CD4-positive, alpha-beta T cell treated with Interleukin-15 for 1 hour (primary cell): ENCODE data around the gene GLOD5.

Source experiments
- DNase-seq: peaks from one replicate; pipeline ENCODE4 v3.0.0-alpha.2; 2020

The GLOD5 gene

GRCh38 chrX:48754238-48754637, 7.3 kb upstream of the GLOD5 start:
- no peak for DNase-seq

GRCh38 chrX:48769230-48769629, 7.7 kb downstream of the GLOD5 start:
- DNase-seq: no peak

DNA sequence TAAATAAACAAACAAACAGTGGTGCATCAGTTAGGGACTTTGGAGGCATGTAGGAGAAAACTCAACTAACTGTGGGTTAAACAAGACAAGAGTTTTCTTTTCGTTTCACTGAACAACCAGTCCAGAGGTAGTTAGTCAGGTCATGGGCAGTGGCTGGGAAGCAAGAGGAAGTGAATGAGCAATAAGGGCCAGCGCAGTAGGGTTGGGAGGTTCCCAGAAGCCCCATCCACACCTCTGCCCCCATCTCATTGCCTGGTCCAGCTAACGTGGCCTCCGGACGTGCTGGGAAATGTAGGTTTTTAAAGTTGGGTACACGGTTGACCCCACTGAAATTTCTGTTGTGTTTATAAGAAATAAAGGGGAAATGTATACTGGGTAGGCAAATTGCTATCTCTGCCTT, 8.7 kb downstream of the GLOD5 start:
- DNase-seq: no peak

DNA sequence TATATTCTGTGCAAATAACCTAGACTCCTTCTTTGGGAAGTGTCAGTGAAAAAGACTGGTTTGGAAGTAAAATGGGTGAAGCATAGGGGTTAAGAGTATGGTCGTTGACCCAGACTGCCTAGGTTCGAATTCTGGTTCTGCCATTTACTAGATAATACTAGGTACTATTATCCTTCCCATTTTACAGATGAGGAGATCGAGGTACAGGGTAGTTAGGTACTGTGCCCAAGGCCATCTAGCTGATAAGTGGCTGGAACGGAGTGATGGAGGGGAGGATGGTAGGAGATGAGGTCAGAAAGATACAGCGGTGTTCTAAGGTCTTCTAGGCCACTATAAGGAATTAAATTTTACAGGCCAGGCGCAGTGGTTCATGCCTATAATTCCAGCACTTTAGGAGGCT, 11.1 kb downstream of the GLOD5 start:
- DNase-seq: no peak

- DNase-seq: no peak
Measured at GRCh38 chrX:48776818-48777439, 15.4 kb downstream of the GLOD5 start.

DNA sequence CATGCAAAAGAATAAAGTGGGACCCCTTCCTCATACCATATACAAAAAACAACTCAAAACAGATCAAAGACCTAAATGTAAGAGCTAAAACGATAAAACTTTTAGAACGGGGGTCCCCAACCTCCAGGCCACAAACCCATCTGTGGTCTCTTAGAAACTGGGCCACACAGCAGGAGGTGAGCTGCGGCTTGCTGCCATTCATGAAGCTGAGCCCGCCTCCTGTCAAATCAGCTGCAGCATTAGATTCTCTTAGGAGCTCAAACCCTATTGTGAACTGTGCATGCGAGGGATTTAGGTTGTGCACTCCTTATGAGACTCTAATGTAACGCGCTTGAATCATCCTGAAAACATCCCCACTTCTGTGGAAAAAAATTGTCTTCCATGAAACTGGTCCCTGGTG, 17.9 kb downstream of the GLOD5 start:
- no peak for DNase-seq

DNA sequence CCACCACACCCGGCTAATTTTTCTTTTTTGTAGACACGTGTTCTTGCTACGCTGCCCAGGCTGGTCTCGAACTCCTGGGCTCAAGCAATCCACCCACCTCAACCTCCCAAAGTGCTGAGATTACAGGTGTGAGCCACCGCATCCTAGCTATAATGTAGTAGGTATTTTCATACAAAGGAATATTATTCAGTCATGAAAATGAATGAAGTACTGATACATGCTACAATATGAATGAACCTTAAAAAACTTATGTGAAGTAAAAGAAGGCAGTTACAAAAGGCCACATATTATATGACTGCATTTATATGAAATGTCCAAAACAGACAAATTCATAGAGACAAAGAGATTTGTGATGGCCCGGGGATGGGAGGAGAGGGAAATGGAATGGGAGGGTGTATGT, 20.2 kb downstream of the GLOD5 start:
- no peak for DNase-seq

GRCh38 chrX:48782216-48782615, 20.7 kb downstream of the GLOD5 start:
- no peak for DNase-seq

DNA sequence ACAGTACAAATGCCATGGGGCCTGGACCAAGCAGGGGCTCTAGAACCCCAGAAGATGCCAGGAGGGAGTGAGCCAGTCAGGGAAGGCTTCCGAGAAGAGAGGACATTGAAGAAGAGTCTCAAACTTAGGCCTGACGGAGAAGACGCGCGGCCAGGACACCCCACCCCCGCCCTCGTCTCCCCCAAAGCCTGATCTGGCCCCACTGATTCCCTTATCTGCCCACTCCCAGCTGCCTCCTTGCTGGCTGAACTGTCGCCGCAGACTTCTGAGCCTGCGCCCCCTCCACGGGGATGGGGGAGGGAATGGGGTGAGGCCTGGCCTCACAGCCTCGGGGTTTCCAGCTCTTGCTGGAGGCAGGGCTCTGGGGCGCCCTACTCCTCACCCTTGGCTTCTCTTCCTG, 21.2 kb downstream of the GLOD5 start:
- no peak for DNase-seq

GRCh38 chrX:48784726-48785125, 23.2 kb downstream of the GLOD5 start:
- DNase-seq: no peak

GRCh38 chrX:48785186-48785539, 23.6 kb downstream of the GLOD5 start:
- no peak for DNase-seq

- no peak for DNase-seq
Measured at GRCh38 chrX:48785540-48786214, 24.1 kb downstream of the GLOD5 start.

DNA sequence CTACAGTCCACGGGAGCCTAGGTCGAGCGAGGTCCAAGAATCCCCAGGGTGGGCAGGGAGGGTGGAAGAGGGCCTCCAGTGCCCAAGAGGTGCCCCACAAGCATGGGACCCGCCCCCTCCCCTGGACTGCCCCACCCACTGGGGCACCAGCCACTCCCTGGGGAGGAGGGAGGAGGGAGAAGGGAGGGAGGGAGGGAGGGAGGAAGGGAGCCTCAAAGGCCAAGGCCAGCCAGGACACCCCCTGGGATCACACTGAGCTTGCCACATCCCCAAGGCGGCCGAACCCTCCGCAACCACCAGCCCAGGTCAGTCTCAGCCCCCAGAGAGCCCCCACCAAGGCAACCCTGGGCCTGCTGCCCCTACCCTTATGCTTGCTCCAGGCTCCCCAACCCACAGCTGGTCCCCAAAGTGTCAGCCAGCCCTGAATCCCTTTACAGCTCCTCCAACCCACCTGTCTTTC, 24.8 kb downstream of the GLOD5 start, which contains the start of gene GATA1:
Gene GATA1, plus strand, starts transcription at position 250 of the 460 bp plus-strand sequence. CDS start 4,520 bp downstream, outside the sequence.
- no peak for DNase-seq

DNA sequence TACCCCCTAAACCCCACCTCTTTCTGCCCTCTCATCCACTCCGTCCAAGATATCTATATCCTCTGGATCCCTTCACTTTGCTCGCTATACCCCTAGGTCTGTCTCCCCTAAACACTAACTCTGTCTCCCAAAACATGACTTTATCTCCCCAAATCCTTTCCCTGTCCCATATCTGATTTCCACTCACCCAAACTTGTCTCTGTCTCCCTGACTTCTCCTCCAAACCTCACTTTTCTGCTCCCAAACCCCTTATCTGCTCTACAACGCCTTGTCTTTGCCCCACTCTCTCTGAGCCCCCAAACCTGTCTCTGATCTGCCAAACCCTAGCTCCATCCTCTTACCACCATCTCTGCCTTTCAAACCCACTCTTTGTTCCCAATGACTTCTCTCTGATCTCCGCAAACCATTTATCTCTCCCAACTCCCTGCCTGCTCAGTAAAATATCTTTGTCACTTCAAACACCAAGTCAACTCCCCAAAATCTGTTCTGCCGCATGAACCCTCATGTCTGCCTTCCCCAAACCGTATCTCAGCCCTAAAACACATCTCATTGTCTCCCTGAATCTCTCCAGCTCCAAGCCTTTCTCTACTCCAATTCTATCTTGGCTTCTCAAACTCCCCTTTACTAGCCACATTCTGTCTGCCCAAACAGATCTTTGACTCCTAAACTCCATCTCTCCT, 25.4 kb downstream of the GLOD5 start:
- DNase-seq: no peak

DNA sequence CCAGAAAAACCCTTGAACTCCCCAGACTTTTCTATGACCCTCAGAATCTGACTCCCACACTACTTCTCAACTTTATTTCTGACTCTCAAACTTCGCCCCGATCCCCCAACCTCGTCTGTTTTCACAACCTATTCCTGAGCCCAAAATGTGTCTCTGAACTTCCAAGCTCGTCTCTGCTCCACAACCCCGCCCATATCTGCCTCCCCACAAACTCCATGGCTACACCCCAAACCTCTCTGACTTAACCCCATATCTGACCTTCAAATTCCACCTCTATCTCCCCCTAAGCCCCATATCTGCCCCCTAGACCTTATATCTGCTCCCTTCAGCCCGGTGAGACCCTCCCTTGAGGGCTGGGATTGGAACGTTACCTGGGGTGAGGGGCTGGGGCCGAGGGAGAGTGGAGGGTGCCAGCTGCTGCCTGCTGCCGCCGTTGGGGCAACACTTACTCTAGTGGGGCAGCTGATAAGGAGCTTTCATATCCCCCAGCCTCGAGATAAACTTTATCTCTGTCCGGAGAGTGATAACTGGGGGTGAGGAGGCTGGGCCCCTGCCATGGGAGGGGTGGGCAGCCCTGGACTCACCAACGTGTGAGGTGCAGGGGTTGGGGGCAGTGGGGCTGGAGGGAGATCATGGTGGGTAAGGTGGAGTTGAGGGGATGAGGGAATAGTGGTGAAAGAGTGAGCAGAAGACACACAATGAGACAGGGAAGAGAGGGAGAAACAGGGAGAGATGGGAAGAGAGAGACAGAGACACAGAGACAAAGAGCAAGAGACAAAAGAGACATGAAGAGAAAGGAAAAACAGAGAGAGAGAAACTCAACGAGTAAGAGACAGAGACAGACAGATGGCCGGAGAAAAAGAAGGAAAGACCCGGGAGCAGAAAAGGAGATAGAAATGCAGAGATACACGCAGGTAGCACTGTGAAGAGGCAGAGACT, 26.2 kb downstream of the GLOD5 start:
- no peak for DNase-seq

DNA sequence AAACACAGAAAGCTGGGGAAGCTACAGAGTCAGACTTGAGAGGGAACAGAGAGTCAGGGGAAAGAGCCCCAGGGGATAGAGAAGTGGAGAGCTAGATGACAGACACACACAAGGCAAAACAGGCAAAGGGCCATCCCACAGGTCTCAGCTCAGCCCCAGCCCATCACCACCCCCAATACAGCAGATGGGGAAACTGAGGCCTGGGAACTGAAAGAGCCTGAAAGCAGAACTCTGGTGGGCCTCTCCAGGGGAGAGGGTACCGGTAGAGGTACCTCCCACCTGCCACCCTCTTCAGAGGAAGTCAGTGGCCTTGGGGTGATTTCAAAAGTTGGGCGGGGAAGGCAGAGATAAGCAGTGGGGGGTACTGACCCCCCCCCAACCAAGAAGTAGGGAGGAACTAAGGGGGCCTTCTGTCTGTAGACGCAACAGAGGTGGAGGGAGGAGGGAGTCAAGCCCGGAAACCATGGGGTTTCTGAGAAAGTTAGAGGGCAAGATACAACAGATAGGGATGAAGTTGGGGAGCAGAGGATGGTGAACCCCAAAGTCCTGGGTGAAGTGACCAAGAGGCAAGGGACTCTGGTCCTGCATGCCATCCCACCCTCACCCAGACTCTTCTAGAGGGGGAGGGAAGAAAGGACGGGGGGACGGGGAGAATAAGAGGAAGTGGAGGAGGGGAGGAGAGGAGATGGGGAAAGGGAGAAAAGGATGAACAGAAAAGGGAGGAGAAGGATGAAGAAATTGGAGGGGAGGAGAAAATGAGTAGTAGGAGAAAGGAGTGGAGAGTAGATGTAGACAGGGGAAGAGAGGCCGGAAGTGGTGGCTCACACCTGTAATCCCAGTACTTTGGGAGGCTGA, 28.0 kb downstream of the GLOD5 start:
- DNase-seq: no peak

DNA sequence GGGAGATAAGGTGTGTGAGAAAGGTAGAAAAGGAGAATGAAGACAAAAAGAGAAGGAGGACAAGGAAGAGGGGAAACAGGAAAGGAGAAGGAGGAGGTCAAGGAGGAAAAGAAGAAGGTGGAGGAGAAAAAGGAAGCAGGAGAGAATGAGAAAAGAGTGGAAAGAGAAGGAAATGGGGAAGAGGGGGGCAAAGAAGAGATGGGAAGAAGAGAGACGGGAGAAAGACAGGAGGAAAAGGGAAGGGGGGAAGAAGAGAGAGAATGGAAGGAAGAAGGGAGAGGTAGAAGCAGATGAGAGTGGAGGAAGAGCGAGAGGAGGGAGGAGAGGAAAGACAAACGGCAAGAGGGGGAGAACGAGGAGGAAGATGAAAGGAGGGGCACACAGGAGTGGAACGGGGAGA, 28.9 kb downstream of the GLOD5 start:
- no peak for DNase-seq

DNA sequence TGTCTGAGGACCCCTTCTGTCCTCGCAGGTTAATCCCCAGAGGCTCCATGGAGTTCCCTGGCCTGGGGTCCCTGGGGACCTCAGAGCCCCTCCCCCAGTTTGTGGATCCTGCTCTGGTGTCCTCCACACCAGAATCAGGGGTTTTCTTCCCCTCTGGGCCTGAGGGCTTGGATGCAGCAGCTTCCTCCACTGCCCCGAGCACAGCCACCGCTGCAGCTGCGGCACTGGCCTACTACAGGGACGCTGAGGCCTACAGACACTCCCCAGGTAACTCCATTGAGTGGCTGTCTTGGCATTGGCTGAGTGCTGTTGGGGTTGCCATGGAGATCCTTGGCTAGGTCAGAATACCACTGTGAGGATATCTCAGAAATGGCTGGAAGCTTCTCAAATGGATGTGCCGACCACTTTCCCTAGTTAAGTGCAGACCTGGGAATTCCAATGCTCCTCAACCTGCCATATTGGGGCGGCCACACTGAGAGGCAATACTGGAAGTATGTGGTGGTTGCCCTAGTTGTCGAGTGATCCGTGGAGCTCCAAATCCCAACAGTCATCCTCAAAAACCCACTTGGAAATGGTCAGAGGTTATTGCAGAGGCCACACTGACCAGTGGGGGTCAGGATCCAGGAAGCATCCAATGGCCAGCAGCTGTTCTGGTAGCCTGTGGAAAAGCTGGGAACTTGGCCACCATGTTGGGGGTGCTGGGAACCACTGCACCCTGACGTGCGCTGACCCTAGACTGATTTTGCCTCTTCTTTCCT, 29.7 kb downstream of the GLOD5 start:
- DNase-seq: no peak

- no peak for DNase-seq
Measured at GRCh38 chrX:48792219-48792618, 30.7 kb downstream of the GLOD5 start.

- DNase-seq: no peak
Measured at GRCh38 chrX:48793935-48794334, 32.4 kb downstream of the GLOD5 start.

- no peak for DNase-seq
Measured at GRCh38 chrX:48794340-48794910, 32.9 kb downstream of the GLOD5 start.
